ENCODE data around the gene FBXL2. TPM values are rescaled to one million over a fixed set of nuclear protein-coding genes. Genes with fewer than 3 reads are reported as not detected.
A peak's percentile ranks its signal among the peaks of the same experiment; 100 is the strongest.

The FBXL2 gene
- total RNA-seq, 4 donors from 2014 or later = 5.4 to 10.9 (median 6.9) TPM

DNA sequence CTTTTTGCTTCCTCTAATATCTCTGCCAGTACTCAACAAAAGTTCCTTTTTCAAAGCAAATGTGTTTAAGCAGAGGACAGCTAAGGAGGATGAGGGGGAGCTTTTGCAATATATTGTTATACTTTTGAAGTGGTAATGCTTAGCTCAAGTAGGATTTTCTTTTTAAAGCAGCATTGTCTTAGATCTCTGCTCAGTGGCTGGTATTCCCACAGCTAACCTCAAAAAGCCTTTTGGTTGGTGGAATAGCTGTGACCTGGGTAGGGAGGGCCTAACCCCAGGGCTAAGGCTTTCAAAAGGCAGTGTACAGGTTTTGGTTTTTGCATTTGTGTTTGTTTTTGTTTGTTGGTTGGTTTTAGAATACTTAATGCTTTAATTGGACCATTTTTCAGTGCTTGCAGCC lies 86.8 kb downstream of the FBXL2 start:
- no peak for DNase-seq (ENCODE audit: extremely low spot score)
- intact Hi-C loops (cut with DNase I) = no loop called here
- H3K27ac ChIP-seq (replicated peaks in 1 of 4) = no peak overlapping the region
- TF ChIP-seq POLR2A (IDR thresholded peaks at IDR 0.05; ENCODE audit: low read depth) (no peak), POLR2AphosphoS5 (IDR thresholded peaks at IDR 0.05) (no peak), EP300 (IDR thresholded peaks at IDR 0.05) (no peak)
- TF ChIP-seq, protein P1, sequence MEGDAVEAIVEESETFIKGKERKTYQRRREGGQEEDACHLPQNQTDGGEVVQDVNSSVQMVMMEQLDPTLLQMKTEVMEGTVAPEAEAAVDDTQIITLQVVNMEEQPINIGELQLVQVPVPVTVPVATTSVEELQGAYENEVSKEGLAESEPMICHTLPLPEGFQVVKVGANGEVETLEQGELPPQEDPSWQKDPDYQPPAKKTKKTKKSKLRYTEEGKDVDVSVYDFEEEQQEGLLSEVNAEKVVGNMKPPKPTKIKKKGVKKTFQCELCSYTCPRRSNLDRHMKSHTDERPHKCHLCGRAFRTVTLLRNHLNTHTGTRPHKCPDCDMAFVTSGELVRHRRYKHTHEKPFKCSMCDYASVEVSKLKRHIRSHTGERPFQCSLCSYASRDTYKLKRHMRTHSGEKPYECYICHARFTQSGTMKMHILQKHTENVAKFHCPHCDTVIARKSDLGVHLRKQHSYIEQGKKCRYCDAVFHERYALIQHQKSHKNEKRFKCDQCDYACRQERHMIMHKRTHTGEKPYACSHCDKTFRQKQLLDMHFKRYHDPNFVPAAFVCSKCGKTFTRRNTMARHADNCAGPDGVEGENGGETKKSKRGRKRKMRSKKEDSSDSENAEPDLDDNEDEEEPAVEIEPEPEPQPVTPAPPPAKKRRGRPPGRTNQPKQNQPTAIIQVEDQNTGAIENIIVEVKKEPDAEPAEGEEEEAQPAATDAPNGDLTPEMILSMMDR (IDR thresholded peaks at IDR 0.05) = no peak
- H3K9me3 ChIP-seq = no peaks in the 10 kb centered on the region
- H3K4me1 ChIP-seq = peaks cover 0 to 6% (median 0%) of the 10 kb centered on the region in 4 donors
- H3K36me3 ChIP-seq = peaks cover 0 to 12% (median 5%) of the 10 kb centered on the region in 4 donors
- no peaks in the 10 kb centered on the region for H3K27me3 ChIP-seq
- H3K4me3 ChIP-seq = no peak overlapping the region

DNA sequence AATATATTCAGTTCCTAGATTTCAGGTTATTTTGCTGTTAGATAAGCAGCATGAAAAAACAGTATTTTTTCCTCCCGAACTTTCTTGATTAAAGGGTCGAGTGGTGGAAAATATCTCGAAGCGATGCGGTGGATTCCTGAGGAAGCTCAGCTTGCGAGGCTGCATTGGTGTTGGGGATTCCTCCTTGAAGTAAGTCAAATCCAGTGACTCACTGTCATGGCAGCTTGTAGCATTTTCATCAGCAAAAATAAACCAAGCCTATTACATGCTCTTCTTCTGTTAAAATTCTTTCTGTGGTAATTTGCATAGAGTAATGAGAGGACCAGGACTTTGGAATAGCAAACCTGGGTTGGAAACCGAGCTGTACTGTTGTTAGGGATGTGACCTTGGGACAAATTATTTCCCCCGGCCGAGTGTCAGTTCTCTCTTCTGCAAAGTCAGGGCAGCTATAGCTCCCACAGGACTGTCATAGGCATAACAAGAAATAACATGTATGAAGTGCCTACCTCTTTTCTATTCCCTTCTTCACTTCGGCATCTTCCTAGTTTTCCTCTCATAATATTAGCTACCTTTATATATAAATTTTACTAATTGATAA lies 87.4 kb downstream of the FBXL2 start:
- DNase-seq (ENCODE audit: extremely low spot score) = no peak
- TF ChIP-seq, protein P1 (IDR thresholded peaks at IDR 0.05) = no peak
- no peak for TF ChIP-seq POLR2AphosphoS5 (IDR thresholded peaks at IDR 0.05)
- TF ChIP-seq EP300 (IDR thresholded peaks at IDR 0.05) = no peak
- no peak for TF ChIP-seq POLR2A (IDR thresholded peaks at IDR 0.05; ENCODE audit: low read depth)
- WGBS = 84% methylated on average over 10 of the region's 10 CpGs
- H3K36me3 ChIP-seq = peaks cover 0 to 14% (median 5%) of the 10 kb centered on the region in 4 donors
- intact Hi-C loops (cut with DNase I) = no loop called here
- no peak overlapping the region for H3K4me3 ChIP-seq
- peaks cover 0 to 6% (median 0%) of the 10 kb centered on the region in 4 donors for H3K4me1 ChIP-seq
- H3K27ac ChIP-seq (replicated peaks in 1 of 4) = no peak overlapping the region
- H3K9me3 ChIP-seq = no peaks in the 10 kb centered on the region
- H3K27me3 ChIP-seq = no peaks in the 10 kb centered on the region

DNA sequence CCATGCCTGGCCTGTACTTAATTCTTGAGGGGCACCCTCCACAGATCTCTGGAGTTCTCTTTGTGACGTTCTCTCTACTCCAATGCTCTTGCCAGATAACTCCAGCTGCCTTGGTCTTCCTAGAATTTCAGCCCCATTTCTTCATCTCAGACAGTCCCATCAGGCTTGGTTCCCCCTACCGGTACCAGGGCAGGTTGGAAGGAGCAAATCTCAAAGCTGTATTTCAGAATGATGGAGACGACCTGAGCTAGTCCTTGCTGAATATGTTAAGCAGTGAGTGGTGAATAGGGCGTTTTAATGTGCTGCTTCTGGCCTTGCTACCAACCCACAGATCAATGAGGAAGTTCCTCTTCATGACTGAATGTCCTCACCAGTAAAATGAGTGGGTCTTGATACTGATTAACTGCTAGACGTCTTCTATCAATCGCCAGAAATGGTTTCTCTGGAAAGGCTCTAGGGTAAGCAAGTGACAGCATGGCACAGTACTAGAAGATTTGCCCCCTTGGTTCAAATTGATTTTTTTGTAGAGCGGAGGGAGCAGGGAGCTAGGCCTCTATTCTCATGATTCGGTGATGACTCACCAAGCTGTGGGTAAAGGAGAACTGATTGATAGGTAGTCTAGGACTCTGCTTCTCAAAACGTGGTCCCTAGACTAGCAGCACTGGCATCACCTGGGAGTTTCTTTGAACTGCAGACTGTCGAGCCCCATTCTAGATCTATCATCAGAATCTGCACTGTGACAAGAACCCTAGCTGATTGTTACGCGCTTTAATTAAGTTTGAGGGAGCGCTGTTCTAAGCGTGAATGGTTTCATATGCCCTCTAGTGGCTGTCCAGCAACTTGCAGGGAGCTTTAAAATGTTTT lies 95.2 kb downstream of the FBXL2 start:
- intact Hi-C loops (cut with DNase I) = loop anchor here (1.0 to 10.0 kb wide), 2 partner anchors 241 to 428 kb away; no protein-coding TSS in a partner anchor
- Histone ChIP-seq H3K4me3 (no peak overlapping the region), H3K4me1 (peaks cover 0 to 10% (median 4%) of the 10 kb centered on the region in 4 donors), H3K36me3 (peaks cover 0 to 28% (median 10%) of the 10 kb centered on the region in 4 donors), H3K9me3 (no peaks in the 10 kb centered on the region), H3K27ac (replicated peaks in 1 of 4) (no peak overlapping the region), H3K27me3 (no peaks in the 10 kb centered on the region)
- no peak for TF ChIP-seq EP300 (IDR thresholded peaks at IDR 0.05)
- no peak for TF ChIP-seq POLR2A (IDR thresholded peaks at IDR 0.05; ENCODE audit: low read depth)
- TF ChIP-seq, protein P1 (IDR thresholded peaks at IDR 0.05) = peak; percentile 89 to 96 (median 89)
- no peak for TF ChIP-seq POLR2AphosphoS5 (IDR thresholded peaks at IDR 0.05)
- 56% methylated on average over 14 of the region's 14 CpGs for WGBS
- DNase-seq (ENCODE audit: extremely low spot score) = no peak

DNA sequence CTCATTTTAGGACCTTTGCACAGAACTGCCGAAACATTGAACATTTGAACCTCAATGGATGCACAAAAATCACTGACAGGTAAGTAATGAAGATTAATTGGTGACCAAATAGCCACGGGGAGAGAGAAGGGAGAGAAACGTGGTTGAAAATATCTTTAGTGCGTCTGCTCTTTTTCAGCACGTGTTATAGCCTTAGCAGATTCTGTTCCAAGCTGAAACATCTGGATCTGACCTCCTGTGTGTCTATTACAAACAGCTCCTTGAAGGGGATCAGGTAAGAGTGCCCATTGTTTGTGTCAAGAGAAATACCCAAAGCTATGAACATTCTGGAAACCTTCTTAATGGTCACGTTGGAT lies 95.8 kb downstream of the FBXL2 start:
- H3K4me3 ChIP-seq = no peak overlapping the region
- TF ChIP-seq POLR2AphosphoS5 (IDR thresholded peaks at IDR 0.05) (no peak), POLR2A (IDR thresholded peaks at IDR 0.05; ENCODE audit: low read depth) (no peak), EP300 (IDR thresholded peaks at IDR 0.05) (no peak)
- TF ChIP-seq, protein P1 (IDR thresholded peaks at IDR 0.05) = no peak
- no peak for DNase-seq (ENCODE audit: extremely low spot score)
- peaks cover 0 to 34% (median 15%) of the 10 kb centered on the region in 4 donors for H3K36me3 ChIP-seq
- H3K9me3 ChIP-seq = no peaks in the 10 kb centered on the region
- H3K4me1 ChIP-seq = peaks cover 0 to 10% (median 4%) of the 10 kb centered on the region in 4 donors
- no peak overlapping the region for H3K27ac ChIP-seq (replicated peaks in 1 of 4)
- no peaks in the 10 kb centered on the region for H3K27me3 ChIP-seq
- intact Hi-C loops (cut with DNase I) = loop anchor here (1.0 to 10.0 kb wide), 2 partner anchors 242 to 428 kb away; no protein-coding TSS in a partner anchor
- 52% methylated on average over 6 of the region's 6 CpGs for WGBS
